Colonic mucosa (tissue), 4 donors: ENCODE measurements around the gene SIGLEC14. TPM values are rescaled to one million over a fixed set of nuclear protein-coding genes. Genes with fewer than 3 reads are reported as not detected.
"Not testable (repeated sequence)": the region's sequence is repeated elsewhere in the genome, so short reads cannot be mapped to it uniquely, and the experiment has no call there.

Experiments used
- DNase-seq: peaks from one replicate; pipeline ENCODE4 v3.0.0-alpha.2; 2020
- H3K27ac ChIP-seq: fragments of 200-600 bp; one replicate; pipeline ENCODE4 v1.8.0; 2021
- H3K27me3 ChIP-seq: fragments of 200-600 bp; one replicate; pipeline ENCODE4 v1.8.0; 2021
- H3K36me3 ChIP-seq: fragments of 200-600 bp; one replicate; pipeline ENCODE4 v1.8.0; 2021
- H3K4me1 ChIP-seq: fragments of 200-600 bp; one replicate; pipeline ENCODE4 v1.8.0; 2021; ENCODE audit warnings: mild to moderate bottlenecking
- H3K4me3 ChIP-seq: fragments of 200-600 bp; one replicate; pipeline ENCODE4 v1.8.0; 2021
- H3K9ac ChIP-seq, 2 donors: one replicate each; pipeline ENCODE4 v1.7.0; 2013; ENCODE audit warnings: control low read depth in 2 of 2, low read depth in 2 of 2, low read length in 2 of 2
- H3K9me3 ChIP-seq: fragments of 200-600 bp; one replicate; pipeline ENCODE4 v1.8.0; 2021
- intact Hi-C: fragments of 100-400 bp; cut with DNase I; formaldehyde crosslinking; loops from one replicate; pipeline ENCODE4 v1.14.1; 2022
- total RNA-seq, 2 donors: library from RNA; stranded (reverse); fragmentation: NEBNext Ultra II Directional in 1 of 2; extraction: Animal tissue kit (Norgen Biotek cat#: 25700) in 1 of 2; gene quantifications; one replicate each; pipeline ENCODE4 v1.2.1, GENCODE V29; 2021
- TF ChIP-seq, protein P1 (sequence below): fragments of 200-600 bp; IDR thresholded peaks from one replicate; pipeline ENCODE4 v1.8.0; 2022; ENCODE audit warnings: antibody characterized with exemption, mild to moderate bottlenecking
- donor health status: healthy.
- donor health status: DM: no; HTN: no; CAD: no.
- donor health status: DM: no; HTN: no; CAD: no.

The SIGLEC14 gene, protein sequence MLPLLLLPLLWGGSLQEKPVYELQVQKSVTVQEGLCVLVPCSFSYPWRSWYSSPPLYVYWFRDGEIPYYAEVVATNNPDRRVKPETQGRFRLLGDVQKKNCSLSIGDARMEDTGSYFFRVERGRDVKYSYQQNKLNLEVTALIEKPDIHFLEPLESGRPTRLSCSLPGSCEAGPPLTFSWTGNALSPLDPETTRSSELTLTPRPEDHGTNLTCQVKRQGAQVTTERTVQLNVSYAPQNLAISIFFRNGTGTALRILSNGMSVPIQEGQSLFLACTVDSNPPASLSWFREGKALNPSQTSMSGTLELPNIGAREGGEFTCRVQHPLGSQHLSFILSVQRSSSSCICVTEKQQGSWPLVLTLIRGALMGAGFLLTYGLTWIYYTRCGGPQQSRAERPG
- total RNA-seq, result 1 to 10 TPM; 1.1 to 1.5 TPM

DNA sequence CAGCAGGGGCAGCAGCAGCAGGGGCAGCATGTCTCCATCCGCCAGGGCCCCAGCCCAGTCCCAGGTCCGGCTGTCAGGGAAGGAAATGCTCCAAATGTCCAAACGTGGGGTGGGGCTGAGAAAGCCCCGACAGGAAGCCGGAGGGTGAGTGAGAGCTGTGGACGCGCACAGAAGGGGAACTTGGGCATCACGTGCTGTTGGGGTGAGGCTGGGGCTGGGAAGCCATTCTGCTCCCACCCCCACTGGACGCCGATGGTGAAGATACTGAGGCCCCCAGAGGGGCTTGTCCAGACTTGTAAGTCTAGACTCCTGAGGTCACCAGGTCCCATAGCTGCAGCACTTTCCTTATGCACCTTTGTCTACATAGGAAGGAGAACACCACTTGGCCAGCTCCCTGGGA is at the start of gene SIGLEC14:
Gene SIGLEC14, minus strand, starts transcription at position 96 of the 400 bp plus-strand sequence. Its CDS starts 66 bp downstream, at position 30.
- H3K4me3 ChIP-seq, H3K9me3 ChIP-seq, H3K4me1 ChIP-seq, intact Hi-C loops, H3K9ac ChIP-seq, H3K27me3 ChIP-seq, H3K27ac ChIP-seq, DNase-seq, H3K36me3 ChIP-seq: not testable (repeated sequence)

DNA sequence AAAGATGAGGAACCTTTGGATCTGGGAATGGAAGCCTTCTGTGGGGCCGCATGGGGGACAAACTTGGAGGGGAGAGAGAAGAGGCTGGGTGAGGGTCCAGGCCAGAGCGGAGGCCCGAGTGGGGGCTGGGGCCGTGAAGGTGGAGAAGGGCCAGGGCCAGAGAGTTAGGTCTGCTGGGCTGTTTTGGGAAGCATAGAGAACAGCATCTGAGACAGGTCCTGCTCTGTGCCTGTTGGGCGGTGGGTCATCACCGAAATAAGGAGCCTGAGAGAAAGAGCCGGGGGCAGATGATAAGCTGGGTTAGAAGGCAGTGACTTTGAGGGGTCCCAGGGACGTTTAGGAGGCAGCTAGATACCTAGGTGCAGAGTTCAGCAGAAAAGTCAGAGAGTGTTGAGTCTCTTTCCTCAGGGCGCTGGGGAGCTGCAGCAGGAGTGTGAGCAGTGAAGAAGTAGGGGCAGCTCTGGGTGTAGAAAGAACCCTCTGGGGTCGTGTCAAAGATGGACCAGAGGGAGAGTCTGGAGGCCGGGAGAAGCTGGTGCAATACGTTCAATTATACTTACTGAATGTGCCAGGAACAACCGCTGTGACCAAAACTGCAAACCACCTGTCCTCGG is 49.2 kb upstream of the SIGLEC14 start:
- no peak for DNase-seq
- Histone ChIP-seq H3K27ac (no peak overlapping the region), H3K4me1 (no peaks in the 10 kb centered on the region), H3K4me3 (no peak overlapping the region), H3K36me3 (no peaks in the 10 kb centered on the region), H3K27me3 (no peaks in the 10 kb centered on the region), H3K9ac (no peak overlapping the region), H3K9me3 (no peaks in the 10 kb centered on the region)
- TF ChIP-seq, protein P1, sequence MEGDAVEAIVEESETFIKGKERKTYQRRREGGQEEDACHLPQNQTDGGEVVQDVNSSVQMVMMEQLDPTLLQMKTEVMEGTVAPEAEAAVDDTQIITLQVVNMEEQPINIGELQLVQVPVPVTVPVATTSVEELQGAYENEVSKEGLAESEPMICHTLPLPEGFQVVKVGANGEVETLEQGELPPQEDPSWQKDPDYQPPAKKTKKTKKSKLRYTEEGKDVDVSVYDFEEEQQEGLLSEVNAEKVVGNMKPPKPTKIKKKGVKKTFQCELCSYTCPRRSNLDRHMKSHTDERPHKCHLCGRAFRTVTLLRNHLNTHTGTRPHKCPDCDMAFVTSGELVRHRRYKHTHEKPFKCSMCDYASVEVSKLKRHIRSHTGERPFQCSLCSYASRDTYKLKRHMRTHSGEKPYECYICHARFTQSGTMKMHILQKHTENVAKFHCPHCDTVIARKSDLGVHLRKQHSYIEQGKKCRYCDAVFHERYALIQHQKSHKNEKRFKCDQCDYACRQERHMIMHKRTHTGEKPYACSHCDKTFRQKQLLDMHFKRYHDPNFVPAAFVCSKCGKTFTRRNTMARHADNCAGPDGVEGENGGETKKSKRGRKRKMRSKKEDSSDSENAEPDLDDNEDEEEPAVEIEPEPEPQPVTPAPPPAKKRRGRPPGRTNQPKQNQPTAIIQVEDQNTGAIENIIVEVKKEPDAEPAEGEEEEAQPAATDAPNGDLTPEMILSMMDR, result no peak
- intact Hi-C loops, result no loop called here

DNA sequence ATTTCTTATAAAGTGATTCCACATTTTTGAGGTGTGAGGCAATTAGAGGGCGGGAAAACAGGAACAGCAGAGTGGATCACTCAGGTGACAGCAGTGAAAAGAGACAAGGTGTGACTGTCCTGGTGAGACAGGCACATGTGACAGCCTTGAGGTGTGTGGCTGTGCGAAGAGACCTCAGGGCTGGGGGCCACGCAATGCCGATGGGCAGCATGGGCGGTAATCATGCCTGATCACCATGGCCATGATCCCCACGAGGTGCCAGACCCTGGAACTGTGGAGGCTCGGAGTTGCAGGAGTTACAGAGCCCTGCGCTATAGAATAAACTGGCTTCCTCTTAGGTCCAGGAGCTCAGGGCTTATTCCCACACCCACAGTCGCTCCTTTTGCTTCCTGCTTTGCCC is 48.5 kb upstream of the SIGLEC14 start:
- intact Hi-C loops, result no loop called here
- H3K36me3 ChIP-seq, result no peaks in the 10 kb centered on the region
- H3K4me1 ChIP-seq, result no peaks in the 10 kb centered on the region
- no peaks in the 10 kb centered on the region for H3K9me3 ChIP-seq
- no peak overlapping the region for H3K9ac ChIP-seq
- no peak overlapping the region for H3K27ac ChIP-seq
- DNase-seq, result no peak
- H3K27me3 ChIP-seq, result no peaks in the 10 kb centered on the region
- H3K4me3 ChIP-seq, result no peak overlapping the region
- TF ChIP-seq, protein P1, result no peak

DNA sequence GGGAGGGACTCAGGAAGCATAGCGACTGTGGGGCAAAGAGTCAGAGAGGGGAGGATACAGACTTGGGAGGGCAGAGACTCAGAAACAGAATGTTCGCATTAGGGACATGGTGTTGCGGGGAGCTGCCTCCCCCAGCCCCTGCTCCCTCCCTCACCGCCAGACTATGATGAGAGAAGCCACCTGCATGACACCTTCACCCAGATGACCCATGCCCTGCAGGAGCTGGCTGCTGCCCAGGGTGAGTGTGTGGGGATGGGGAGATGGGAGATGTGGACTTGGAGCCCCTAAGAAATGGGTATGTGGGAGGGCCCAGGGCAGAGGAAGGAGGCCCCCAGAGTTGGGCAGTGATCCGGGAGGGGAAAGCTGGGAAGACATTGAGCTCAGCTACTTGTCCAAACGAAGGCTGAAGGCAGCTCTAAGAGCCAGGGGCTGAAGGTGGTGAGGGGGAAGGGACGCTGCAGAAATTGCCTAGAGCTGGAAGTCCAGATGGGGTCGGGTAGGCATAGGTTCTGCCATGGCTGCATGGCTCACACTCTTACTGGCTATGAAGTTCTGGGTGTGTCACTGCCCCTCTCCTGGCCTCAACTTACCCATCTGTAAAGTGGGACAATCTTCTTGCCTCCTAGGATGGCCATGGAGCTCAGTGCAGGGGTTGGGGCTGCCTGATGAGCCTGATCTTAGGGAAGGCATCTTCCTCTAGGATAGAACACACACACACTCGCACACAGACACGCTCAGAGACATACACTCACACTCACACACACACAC is 47.9 kb upstream of the SIGLEC14 start:
- H3K27ac ChIP-seq, result no peak overlapping the region
- H3K4me1 ChIP-seq, result no peaks in the 10 kb centered on the region
- no peaks in the 10 kb centered on the region for H3K9me3 ChIP-seq
- TF ChIP-seq, protein P1, result no peak
- DNase-seq, result no peak
- no peak overlapping the region for H3K4me3 ChIP-seq
- intact Hi-C loops, result no loop called here
- H3K36me3 ChIP-seq, result no peaks in the 10 kb centered on the region
- no peaks in the 10 kb centered on the region for H3K27me3 ChIP-seq
- H3K9ac ChIP-seq, result no peak overlapping the region

DNA sequence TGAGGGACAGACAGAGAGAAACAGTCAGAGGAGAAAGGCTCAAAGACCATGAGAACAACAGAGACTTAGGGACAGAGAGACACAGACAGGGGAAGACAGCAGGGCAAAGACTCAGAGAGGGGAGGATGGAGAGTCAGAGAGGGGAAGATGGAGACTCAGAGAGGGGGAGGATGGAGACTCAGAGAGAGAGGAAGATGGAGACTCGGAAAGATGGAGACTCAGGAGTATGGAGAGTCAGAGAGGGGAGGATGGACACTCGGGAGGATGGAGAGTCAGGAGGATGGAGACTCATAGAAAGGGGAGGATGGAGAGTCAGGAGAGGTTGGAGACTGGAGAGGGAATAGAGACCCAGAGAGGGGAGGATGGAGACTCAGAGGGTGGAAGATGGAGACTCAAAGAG is 47.2 kb upstream of the SIGLEC14 start:
- TF ChIP-seq, protein P1, result no peak
- Histone ChIP-seq H3K4me3 (no peak overlapping the region), H3K9ac (no peak overlapping the region), H3K27me3 (no peaks in the 10 kb centered on the region), H3K9me3 (no peaks in the 10 kb centered on the region), H3K36me3 (no peaks in the 10 kb centered on the region), H3K4me1 (no peaks in the 10 kb centered on the region), H3K27ac (no peak overlapping the region)
- intact Hi-C loops, result no loop called here
- DNase-seq, result no peak
